SK-N-MC (cell line): ENCODE results near the gene MACF1.

Experiments
- EZH2 ChIP-seq: fragments of 200-600 bp; sonication (generic); IDR thresholded peaks from one replicate; pipeline ENCODE4 v1.6.1; 2017; ENCODE audit warnings: antibody characterized with exemption
- FOXP2 ChIP-seq: optimal IDR thresholded peaks from 2 replicates; pipeline ENCODE3; 2011; ENCODE audit warnings: mild to moderate bottlenecking, moderate library complexity; ENCODE audit not compliant: insufficient read depth; ENCODE audit errors: extremely low read length, control extremely low read depth
- POLR2AphosphoS5 ChIP-seq: IDR thresholded peaks from 2 replicates; pipeline ENCODE4 v1.6.1; 2012; ENCODE audit warnings: mild to moderate bottlenecking, low read depth, low read length, borderline replicate concordance

DNA sequence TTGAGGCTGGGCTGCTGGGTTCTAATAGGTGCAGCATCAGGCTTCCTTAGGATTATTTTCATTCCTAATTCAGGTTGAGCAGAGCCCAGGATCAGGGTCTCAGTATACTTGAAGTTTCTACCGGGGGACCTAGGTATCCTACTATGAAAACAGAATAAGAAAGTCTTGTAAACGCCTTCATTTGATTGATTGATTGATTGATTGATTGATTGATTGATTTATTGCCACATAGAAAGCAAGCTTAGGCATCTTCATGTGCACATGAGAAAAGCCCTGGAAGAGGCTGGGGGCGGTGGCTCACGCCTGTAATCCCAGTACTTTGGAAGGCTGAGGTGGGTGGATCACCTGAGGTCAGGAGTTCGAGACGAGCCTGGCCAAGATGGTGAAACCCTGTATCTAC is 189.6 kb downstream of the MACF1 start:
- TF ChIP-seq POLR2AphosphoS5 (no peak), EZH2 (no peak), FOXP2 (no peak)
